ENCODE data around the gene TBX3.

TBX3 gene

GRCh38 chr12:114682106-114682784 lies 1.7 kb downstream of the TBX3 start:
- no peak for DNase-seq

- DNase-seq = no peak
These were observed 2.7 kb downstream of the TBX3 start for GRCh38 chr12:114681116-114681871.

GRCh38 chr12:114680604-114681069 lies 3.3 kb downstream of the TBX3 start:
- no peak for DNase-seq

GRCh38 chr12:114679942-114680341 lies 4.0 kb downstream of the TBX3 start:
- DNase-seq = no peak

- DNase-seq = no peak
These were observed 4.5 kb downstream of the TBX3 start for GRCh38 chr12:114679452-114679875.

DNA sequence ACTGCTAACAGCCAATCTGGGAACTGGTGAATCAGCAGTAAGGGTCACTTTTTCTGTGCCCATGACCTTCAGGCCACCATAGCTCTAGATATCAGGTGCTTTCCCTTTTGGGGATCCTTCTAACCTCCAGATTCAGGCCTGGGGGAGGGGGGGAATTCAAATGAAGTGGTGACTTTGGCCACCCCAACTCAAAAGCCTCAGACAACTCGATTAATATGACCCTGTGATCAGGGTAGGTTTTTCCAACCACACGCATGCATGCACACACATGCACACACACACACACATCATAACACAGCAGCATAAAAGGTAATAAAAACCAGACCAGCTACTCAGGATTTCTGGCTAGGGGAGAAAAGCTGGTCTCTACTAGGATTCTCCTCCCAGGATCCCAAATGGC lies 5.3 kb downstream of the TBX3 start:
- DNase-seq = no peak

GRCh38 chr12:114678028-114678427 lies 5.9 kb downstream of the TBX3 start:
- no peak for DNase-seq

GRCh38 chr12:114676142-114676741 lies 7.7 kb downstream of the TBX3 start:
- no peak for DNase-seq

DNA sequence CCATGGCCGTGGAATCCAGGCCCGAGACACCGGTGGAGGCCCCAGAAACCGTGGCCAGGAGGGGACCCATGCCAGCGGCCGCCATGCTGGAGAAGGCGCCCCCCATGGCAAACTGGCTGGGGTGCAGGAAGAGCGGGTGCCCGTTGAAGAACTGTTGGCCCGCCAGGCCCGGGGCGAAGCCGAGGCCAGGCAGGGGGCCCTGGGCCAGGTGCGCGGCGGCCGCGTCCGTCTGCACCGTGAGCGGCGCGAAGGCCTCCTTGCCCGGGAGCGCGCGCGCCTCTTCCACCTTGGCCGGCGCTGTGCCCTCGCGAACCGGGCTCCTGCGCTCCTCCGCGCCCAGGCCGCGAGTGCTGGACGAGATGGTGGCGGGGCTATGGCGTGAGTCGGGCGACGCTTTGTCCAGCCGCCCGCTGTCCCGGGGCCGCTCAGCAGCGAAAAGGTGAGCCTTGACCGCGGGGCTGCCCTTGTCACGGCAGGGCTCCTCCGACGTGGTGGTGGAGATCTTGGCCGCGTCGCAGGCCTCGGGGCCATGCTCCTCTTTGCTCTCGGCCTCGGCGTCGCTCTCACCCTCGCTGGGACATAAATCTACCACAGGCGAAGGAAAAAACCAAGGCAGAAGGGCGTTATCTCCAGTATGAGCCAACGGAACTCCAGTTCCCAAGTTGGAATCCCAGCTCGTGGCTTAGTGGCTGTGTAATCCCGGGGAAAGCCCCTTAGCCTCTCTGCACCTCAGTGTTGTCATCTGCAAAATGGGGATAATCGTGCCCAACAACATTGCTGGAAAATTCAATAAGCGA lies 9.5 kb downstream of the TBX3 start:
- no peak for DNase-seq

DNA sequence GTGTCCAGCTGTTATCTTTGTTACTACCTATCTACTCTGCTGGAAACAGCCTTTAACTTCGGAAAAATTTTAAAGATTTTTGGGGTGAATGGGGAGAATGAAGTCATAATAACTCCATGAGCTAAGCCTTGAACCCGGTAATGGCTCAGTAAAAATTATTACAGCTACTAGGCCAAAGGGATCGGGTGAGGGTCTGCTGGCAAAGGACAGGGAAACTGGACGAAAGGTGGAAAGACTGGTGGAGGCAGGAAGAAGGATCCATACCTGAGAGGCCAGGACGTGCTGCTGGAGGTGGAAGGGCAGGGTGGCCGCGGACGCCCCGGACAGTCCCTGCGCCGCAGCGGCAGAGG lies 10.1 kb downstream of the TBX3 start:
- DNase-seq = no peak

- DNase-seq = no peak
These were observed 10.7 kb downstream of the TBX3 start for GRCh38 chr12:114673169-114673833.

- DNase-seq = no peak
These were observed 11.2 kb downstream of the TBX3 start for GRCh38 chr12:114672817-114673168.

DNA sequence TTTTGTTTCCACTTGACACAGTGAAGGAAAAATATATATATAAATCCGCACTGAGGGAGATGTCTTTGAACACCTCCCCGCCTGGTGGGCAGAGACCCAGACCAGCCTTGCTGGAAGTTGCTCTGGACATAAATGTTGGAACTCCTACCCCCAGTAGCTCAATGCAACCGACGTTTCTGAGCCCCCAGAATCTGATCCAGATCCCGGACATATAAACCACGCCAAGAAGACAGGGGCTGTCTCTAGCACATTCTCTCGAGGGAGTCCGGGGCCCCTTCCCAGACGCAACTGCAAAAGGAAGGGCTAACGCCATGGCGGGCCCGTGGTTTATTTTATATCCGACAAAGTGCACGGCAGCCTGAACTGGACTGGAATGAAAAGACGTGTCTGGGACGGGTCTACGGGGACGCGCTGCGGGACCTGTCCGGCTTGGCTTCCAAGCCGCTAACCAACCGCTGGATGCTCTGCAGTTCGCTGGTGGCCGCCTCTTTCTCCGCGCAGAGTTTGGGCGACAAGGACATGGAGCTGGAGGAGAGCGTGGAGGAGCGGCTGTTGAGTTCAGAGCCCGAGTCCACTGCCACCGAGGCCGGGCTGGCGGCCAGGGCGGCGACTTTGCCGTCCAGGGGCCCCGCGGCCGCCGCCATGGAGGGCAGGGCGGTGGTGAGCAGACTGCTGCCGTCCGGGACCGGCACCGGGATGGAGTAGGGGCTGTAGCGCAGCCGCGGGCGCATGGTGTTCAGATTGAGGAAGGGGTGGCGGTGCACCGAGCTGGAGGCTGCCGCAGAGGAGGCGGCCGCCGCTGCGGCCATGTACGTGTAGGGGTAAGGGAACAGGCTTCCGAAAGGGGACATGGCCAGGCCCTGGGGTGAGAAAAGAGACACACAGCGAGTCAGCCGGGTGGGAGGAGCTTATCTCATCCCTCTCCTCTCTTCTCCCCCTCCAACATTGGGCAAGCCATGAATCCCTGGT lies 12.2 kb downstream of the TBX3 start:
- DNase-seq = no peak

- no peak for DNase-seq
These were observed 12.9 kb downstream of the TBX3 start for GRCh38 chr12:114671066-114671442.

- DNase-seq = no peak
These were observed 13.5 kb downstream of the TBX3 start for GRCh38 chr12:114670291-114670980.

DNA sequence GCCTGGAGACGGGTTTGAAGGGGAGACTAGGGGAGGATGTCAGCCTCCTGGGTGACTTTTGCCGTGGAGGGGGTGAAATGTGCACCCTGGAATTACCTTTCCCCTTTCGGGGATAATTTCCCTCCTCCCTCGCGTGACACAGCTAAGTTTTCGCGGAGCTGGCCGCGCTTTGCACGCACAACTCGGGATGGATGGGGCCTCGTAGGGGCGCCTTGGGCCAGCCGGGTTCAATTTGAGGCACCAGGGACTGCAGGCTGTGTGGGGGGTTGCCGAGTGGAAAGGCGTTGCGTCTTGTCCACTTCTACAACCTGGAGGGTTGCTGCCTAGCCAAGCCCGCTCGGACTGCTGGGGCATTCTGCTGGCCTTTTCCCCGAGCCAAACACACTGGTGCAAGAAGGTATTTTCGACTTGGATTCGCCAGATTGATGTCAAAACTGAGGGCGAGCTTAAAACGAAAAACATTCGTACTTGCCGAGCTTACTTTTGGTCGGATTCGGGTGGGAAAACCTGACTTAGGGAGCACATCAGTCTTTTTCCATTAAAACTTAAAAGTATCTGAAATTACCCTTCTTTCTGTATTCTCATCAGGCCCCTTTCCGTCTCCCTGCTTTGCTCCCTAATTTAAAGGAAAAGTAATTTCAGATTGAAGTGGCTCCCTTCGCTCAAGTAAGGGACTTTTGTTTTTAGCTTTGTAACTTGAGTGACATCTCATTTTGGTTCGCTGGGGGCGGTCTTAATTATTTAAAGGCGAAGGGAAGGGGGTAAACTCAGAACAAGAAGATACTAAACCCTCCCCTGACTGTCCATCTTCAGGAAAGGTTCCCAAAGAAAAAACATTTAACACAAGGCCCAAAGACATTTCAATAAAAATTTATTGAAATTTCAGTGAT lies 14.3 kb downstream of the TBX3 start:
- DNase-seq = no peak

DNA sequence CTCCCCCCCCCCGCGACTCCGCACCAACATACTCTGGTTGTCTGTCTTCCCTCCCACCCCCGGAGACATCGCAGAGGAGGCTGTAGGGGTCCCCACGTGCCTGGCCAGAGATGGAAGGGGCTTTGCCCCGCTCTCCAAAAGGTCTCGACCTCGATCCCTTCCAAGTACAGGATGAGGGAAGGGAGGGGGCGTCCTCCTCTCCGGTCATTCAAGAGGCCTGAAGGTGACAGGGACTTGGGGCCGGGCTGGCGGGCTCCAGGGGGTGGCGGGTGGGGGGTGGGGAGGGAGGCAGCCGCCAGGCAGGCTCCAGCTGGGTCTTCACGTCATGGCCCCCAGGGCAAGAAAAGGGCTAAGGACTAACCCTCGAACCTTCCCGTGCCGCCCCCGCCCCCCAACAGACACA lies 15.1 kb downstream of the TBX3 start:
- no peak for DNase-seq

DNA sequence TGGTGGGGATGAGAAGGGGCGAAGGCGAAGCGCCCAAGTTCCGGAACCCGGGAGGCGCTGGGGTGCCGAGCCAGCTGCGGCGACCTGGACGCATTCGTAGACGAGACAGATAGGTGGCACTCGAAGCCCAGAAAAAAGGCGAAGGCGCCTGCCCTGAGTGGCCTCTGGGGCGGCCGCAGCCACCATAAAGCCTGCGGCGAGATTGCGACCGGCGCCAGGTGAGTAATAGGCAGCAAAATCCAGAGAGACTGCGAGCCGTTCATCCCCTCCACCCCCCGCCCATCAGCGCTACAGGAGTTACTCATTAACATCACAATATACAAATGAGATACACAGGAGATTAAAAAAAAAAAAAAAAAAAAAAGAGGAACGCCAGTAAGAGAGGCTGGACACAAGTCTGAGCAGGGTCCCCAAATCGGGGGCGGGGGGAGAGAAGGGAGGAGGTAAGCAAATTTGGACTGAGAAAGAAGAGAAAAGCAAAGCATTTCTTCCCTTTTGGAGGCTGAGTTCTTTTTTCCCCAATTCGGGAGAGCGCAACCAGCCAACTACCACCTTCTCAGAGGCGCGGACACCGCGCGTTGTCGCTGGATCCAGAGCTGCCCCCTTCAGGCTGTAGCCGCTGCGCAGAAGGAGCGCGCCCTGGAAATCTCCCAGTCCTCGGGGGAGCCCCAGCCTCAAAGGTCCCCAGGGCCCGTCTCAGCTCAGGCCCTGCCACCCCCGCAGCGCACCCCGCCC lies 15.7 kb downstream of the TBX3 start:
- no peak for DNase-seq

- DNase-seq = no peak
These were observed 16.3 kb downstream of the TBX3 start for GRCh38 chr12:114667669-114668150.

Measured in CD4-positive, alpha-beta T cell treated with Interleukin-6 for 4 hours (primary cell).